ENCODE measurements around the gene SPSB1.

SPSB1 gene

GRCh38 chr1:9366298-9366697 is 73.6 kb downstream of the SPSB1 start:
- TF ChIP-seq SPI1 (IDR thresholded peaks at IDR 0.05; ENCODE audit: low read depth, low read length) (no peak), POU2F2 (IDR thresholded peaks at IDR 0.05; ENCODE audit: low read depth, low read length) (no peak), TAF1 (IDR thresholded peaks at IDR 0.05; ENCODE audit: low read depth, low read length) (no peak), POLR2AphosphoS5 (IDR thresholded peaks at IDR 0.05; ENCODE audit: low read depth, low read length) (no peak), PAX5 (IDR thresholded peaks at IDR 0.05; ENCODE audit: insufficient read depth, low read length, severe bottlenecking) (no peak)
- DNase-seq (ENCODE audit: insufficient read length, low spot score) = no peak
- FAIRE-seq = no peak

GRCh38 chr1:9366943-9367780 is 74.5 kb downstream of the SPSB1 start:
- TF ChIP-seq POLR2AphosphoS5 (IDR thresholded peaks at IDR 0.05; ENCODE audit: low read depth, low read length) (no peak), PAX5 (IDR thresholded peaks at IDR 0.05; ENCODE audit: insufficient read depth, low read length, severe bottlenecking) (no peak), POU2F2 (IDR thresholded peaks at IDR 0.05; ENCODE audit: low read depth, low read length) (no peak), POLR2A (IDR thresholded peaks at IDR 0.05; ENCODE audit: low read depth, low read length) (no peak), SPI1 (IDR thresholded peaks at IDR 0.05; ENCODE audit: low read depth, low read length) (no peak), TAF1 (IDR thresholded peaks at IDR 0.05; ENCODE audit: low read depth, low read length) (no peak)
- FAIRE-seq = no peak
- DNase-seq (ENCODE audit: insufficient read length, low spot score) = no peak

- TF ChIP-seq TAF1 (IDR thresholded peaks at IDR 0.05; ENCODE audit: low read depth, low read length) (no peak), PAX5 (IDR thresholded peaks at IDR 0.05; ENCODE audit: insufficient read depth, low read length, severe bottlenecking) (no peak), SPI1 (IDR thresholded peaks at IDR 0.05; ENCODE audit: low read depth, low read length) (no peak)
- FAIRE-seq (no peak), DNase-seq (ENCODE audit: insufficient read length, low spot score) (no peak)
Observed at GRCh38 chr1:9367806-9368205, 75.1 kb downstream of the SPSB1 start.

GRCh38 chr1:9368356-9368755 is 75.7 kb downstream of the SPSB1 start:
- no peak for TF ChIP-seq POLR2A (IDR thresholded peaks at IDR 0.05; ENCODE audit: low read depth, low read length)
- no peak for TF ChIP-seq POLR2AphosphoS5 (IDR thresholded peaks at IDR 0.05; ENCODE audit: low read depth, low read length)
- TF ChIP-seq SPI1 (IDR thresholded peaks at IDR 0.05; ENCODE audit: low read depth, low read length) = no peak
- TF ChIP-seq POU2F2 (IDR thresholded peaks at IDR 0.05; ENCODE audit: low read depth, low read length) = no peak
- no peak for TF ChIP-seq PAX5 (IDR thresholded peaks at IDR 0.05; ENCODE audit: insufficient read depth, low read length, severe bottlenecking)
- no peak for TF ChIP-seq TAF1 (IDR thresholded peaks at IDR 0.05; ENCODE audit: low read depth, low read length)
- DNase-seq (ENCODE audit: insufficient read length, low spot score) (no peak), FAIRE-seq (no peak)

GRCh38 chr1:9369964-9370788 is 77.5 kb downstream of the SPSB1 start:
- DNase-seq (ENCODE audit: insufficient read length, low spot score) = no peak
- TF ChIP-seq PAX5 (IDR thresholded peaks at IDR 0.05; ENCODE audit: insufficient read depth, low read length, severe bottlenecking) = no peak
- TF ChIP-seq TAF1 (IDR thresholded peaks at IDR 0.05; ENCODE audit: low read depth, low read length) = no peak
- TF ChIP-seq SPI1 (IDR thresholded peaks at IDR 0.05; ENCODE audit: low read depth, low read length) = no peak
- no peak for TF ChIP-seq POLR2A (IDR thresholded peaks at IDR 0.05; ENCODE audit: low read depth, low read length)
- FAIRE-seq = no peak

GRCh38 chr1:9371391-9371935 is 78.8 kb downstream of the SPSB1 start:
- no peak for FAIRE-seq
- TF ChIP-seq TAF1 (IDR thresholded peaks at IDR 0.05; ENCODE audit: low read depth, low read length) = no peak
- TF ChIP-seq POLR2A (IDR thresholded peaks at IDR 0.05; ENCODE audit: low read depth, low read length) = no peak
- no peak for TF ChIP-seq POU2F2 (IDR thresholded peaks at IDR 0.05; ENCODE audit: low read depth, low read length)
- no peak for TF ChIP-seq PAX5 (IDR thresholded peaks at IDR 0.05; ENCODE audit: insufficient read depth, low read length, severe bottlenecking)
- DNase-seq (ENCODE audit: insufficient read length, low spot score) = no peak

GRCh38 chr1:9371951-9372350 is 79.3 kb downstream of the SPSB1 start:
- no peak for TF ChIP-seq POLR2AphosphoS5 (IDR thresholded peaks at IDR 0.05; ENCODE audit: low read depth, low read length)
- TF ChIP-seq TAF1 (IDR thresholded peaks at IDR 0.05; ENCODE audit: low read depth, low read length) = no peak
- TF ChIP-seq POLR2A (IDR thresholded peaks at IDR 0.05; ENCODE audit: low read depth, low read length) = no peak
- no peak for TF ChIP-seq PAX5 (IDR thresholded peaks at IDR 0.05; ENCODE audit: insufficient read depth, low read length, severe bottlenecking)
- TF ChIP-seq SPI1 (IDR thresholded peaks at IDR 0.05; ENCODE audit: low read depth, low read length) = no peak
- no peak for TF ChIP-seq POU2F2 (IDR thresholded peaks at IDR 0.05; ENCODE audit: low read depth, low read length)
- DNase-seq (ENCODE audit: insufficient read length, low spot score) (no peak), FAIRE-seq (no peak)

- no peak for TF ChIP-seq PAX5 (IDR thresholded peaks at IDR 0.05; ENCODE audit: insufficient read depth, low read length, severe bottlenecking)
- no peak for TF ChIP-seq POU2F2 (IDR thresholded peaks at IDR 0.05; ENCODE audit: low read depth, low read length)
- TF ChIP-seq TAF1 (IDR thresholded peaks at IDR 0.05; ENCODE audit: low read depth, low read length) = no peak
- no peak for TF ChIP-seq SPI1 (IDR thresholded peaks at IDR 0.05; ENCODE audit: low read depth, low read length)
- no peak for TF ChIP-seq POLR2AphosphoS5 (IDR thresholded peaks at IDR 0.05; ENCODE audit: low read depth, low read length)
- TF ChIP-seq POLR2A (IDR thresholded peaks at IDR 0.05; ENCODE audit: low read depth, low read length) = no peak
- DNase-seq (ENCODE audit: insufficient read length, low spot score) (no peak), FAIRE-seq (no peak)
Observed at GRCh38 chr1:9373619-9374018, 80.9 kb downstream of the SPSB1 start.

GRCh38 chr1:9374748-9375341 is 82.2 kb downstream of the SPSB1 start:
- DNase-seq (ENCODE audit: insufficient read length, low spot score) (no peak), FAIRE-seq (no peak)
- no peak for TF ChIP-seq SPI1 (IDR thresholded peaks at IDR 0.05; ENCODE audit: low read depth, low read length)

Measured in GM12891 (cell line).